ENCODE results near the gene GFI1B.

DNA sequence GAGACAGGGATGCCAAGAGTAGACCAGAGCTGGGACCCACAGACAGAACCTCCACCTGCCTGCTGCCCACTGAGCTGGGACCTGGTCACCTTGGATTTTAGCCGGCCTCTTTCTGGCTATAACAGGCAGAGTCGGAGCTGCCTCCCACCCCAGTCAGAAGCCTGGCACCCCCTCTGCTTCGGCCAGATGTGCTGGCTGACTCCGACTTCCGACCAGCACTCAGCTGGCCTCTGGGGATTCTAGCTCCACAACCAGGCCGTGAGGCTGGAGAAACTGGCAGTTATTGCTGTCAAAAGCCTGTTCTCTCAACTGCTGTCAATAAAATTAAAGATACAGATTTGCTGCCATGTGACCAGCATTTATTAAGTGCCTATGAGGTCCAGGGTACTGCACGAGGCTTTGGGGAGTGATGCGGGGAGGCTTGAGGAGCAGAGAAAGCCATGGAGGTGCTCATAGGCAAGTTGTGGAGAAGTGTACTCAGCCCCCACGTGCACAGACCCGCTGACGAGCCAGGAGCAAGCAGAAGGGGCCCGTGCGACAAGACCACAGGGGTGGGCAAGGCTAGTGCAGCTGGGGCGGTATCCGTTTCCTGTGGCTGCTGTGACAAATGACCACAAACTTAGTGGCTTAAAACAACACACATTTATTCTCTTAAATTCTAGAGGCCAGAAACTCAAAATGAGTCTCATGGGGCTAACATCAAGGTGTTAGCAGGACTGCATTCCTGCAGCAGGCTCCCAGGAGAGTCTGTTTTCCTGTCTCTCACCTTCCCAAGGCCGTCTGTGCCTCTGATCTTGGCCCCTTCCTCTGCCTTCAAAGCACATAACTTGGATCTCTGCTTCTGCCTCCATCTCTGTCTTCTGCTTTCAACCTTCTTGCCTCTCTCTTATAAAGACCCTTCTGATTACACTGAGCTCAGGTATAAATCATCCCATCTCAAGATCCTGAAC is 13.1 kb downstream of the GFI1B start:
- no peak for TF ChIP-seq POLR2A (IDR thresholded peaks at IDR 0.05)
- TF ChIP-seq, protein P1, sequence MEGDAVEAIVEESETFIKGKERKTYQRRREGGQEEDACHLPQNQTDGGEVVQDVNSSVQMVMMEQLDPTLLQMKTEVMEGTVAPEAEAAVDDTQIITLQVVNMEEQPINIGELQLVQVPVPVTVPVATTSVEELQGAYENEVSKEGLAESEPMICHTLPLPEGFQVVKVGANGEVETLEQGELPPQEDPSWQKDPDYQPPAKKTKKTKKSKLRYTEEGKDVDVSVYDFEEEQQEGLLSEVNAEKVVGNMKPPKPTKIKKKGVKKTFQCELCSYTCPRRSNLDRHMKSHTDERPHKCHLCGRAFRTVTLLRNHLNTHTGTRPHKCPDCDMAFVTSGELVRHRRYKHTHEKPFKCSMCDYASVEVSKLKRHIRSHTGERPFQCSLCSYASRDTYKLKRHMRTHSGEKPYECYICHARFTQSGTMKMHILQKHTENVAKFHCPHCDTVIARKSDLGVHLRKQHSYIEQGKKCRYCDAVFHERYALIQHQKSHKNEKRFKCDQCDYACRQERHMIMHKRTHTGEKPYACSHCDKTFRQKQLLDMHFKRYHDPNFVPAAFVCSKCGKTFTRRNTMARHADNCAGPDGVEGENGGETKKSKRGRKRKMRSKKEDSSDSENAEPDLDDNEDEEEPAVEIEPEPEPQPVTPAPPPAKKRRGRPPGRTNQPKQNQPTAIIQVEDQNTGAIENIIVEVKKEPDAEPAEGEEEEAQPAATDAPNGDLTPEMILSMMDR (IDR thresholded peaks at IDR 0.05), result no peak
